NCI-H226 (cell line): Measurements from ENCODE around the gene GDPD4.
A peak's percentile ranks its signal among the peaks of the same experiment; 100 is the strongest.

ENCODE experiments used
- DNase-seq: peaks from one replicate; pipeline ENCODE4 v3.0.0-alpha.2; 2015

GDPD4 gene

GRCh38 chr11:77188633-77189491, 112.6 kb downstream of the GDPD4 start:
- DNase-seq, result no peak

GRCh38 chr11:77187776-77188632, 113.5 kb downstream of the GDPD4 start:
- DNase-seq, result peak; percentile 48

- DNase-seq, result no peak
These were observed 114.3 kb downstream of the GDPD4 start for GRCh38 chr11:77187111-77187750.

- DNase-seq, result no peak
These were observed 115.2 kb downstream of the GDPD4 start for GRCh38 chr11:77186302-77186701.

GRCh38 chr11:77184136-77184860, 117.2 kb downstream of the GDPD4 start:
- no peak for DNase-seq

- no peak for DNase-seq
These were observed 118.0 kb downstream of the GDPD4 start for GRCh38 chr11:77183431-77183984.

GRCh38 chr11:77182542-77183430, 118.7 kb downstream of the GDPD4 start:
- DNase-seq, result no peak

GRCh38 chr11:77181799-77182541, 119.5 kb downstream of the GDPD4 start:
- DNase-seq, result no peak

- DNase-seq, result no peak
These were observed 120.3 kb downstream of the GDPD4 start for GRCh38 chr11:77181226-77181625.

GRCh38 chr11:77180346-77180745, 121.1 kb downstream of the GDPD4 start:
- DNase-seq, result no peak

- no peak for DNase-seq
These were observed 121.8 kb downstream of the GDPD4 start for GRCh38 chr11:77179681-77180080.

GRCh38 chr11:77179048-77179447, 122.4 kb downstream of the GDPD4 start:
- no peak for DNase-seq

GRCh38 chr11:77178150-77178549, 123.3 kb downstream of the GDPD4 start:
- no peak for DNase-seq

GRCh38 chr11:77176996-77177395, 124.5 kb downstream of the GDPD4 start:
- DNase-seq, result no peak

GRCh38 chr11:77175869-77176539, 125.5 kb downstream of the GDPD4 start:
- DNase-seq, result no peak

- DNase-seq, result no peak
These were observed 126.3 kb downstream of the GDPD4 start for GRCh38 chr11:77175021-77175842.

GRCh38 chr11:77174559-77174958, 126.9 kb downstream of the GDPD4 start:
- DNase-seq, result no peak

- DNase-seq, result no peak
These were observed 128.0 kb downstream of the GDPD4 start for GRCh38 chr11:77173494-77173893.

- DNase-seq, result no peak
These were observed 128.9 kb downstream of the GDPD4 start for GRCh38 chr11:77172666-77172982.
